Measurements from ENCODE around the gene SLC30A4. TPM values are rescaled to one million over a fixed set of nuclear protein-coding genes. Genes with fewer than 3 reads are reported as not detected.

SLC30A4 gene
- total RNA-seq, 3 donors from 2014 or later: 10.4 to 17.2 (median 16.6) TPM

GRCh38 chr15:45481135-45481534 lies 41.4 kb downstream of the SLC30A4 start:
- intact Hi-C loops (cut with DNase I, micrococcal nuclease): no loop called here
- Histone ChIP-seq H3K9me3 (no peaks in the 10 kb centered on the region), H3K4me1 (ENCODE audit: low read depth) (no peaks in the 10 kb centered on the region), H3K4me3 (no peak overlapping the region), H3K36me3 (ENCODE audit: low read depth) (peaks cover 3% of the 10 kb centered on the region)
- TF ChIP-seq CTCF (IDR thresholded peaks at IDR 0.05): no peak
- no peak for ATAC-seq
- no peak for DNase-seq

GRCh38 chr15:45476410-45476809 lies 46.1 kb downstream of the SLC30A4 start:
- no peak for DNase-seq
- intact Hi-C loops (cut with DNase I, micrococcal nuclease): no loop called here
- TF ChIP-seq CTCF (IDR thresholded peaks at IDR 0.05): no peak
- Histone ChIP-seq H3K36me3 (ENCODE audit: low read depth) (peaks cover 3% of the 10 kb centered on the region), H3K4me3 (no peak overlapping the region), H3K4me1 (ENCODE audit: low read depth) (no peaks in the 10 kb centered on the region), H3K9me3 (no peaks in the 10 kb centered on the region)
- ATAC-seq: peak; percentile 52

GRCh38 chr15:45474799-45475198 lies 47.8 kb downstream of the SLC30A4 start:
- no peaks in the 10 kb centered on the region for H3K36me3 ChIP-seq (ENCODE audit: low read depth)
- H3K4me1 ChIP-seq (ENCODE audit: low read depth): no peaks in the 10 kb centered on the region
- intact Hi-C loops (cut with DNase I, micrococcal nuclease): no loop called here
- H3K9me3 ChIP-seq: no peaks in the 10 kb centered on the region
- DNase-seq (no peak), ATAC-seq (no peak)
- no peak for TF ChIP-seq CTCF (IDR thresholded peaks at IDR 0.05)
- no peak overlapping the region for H3K4me3 ChIP-seq

- Histone ChIP-seq H3K4me3 (no peak overlapping the region), H3K9me3 (no peaks in the 10 kb centered on the region), H3K4me1 (ENCODE audit: low read depth) (no peaks in the 10 kb centered on the region), H3K36me3 (ENCODE audit: low read depth) (no peaks in the 10 kb centered on the region)
- intact Hi-C loops (cut with DNase I, micrococcal nuclease): no loop called here
- no peak for DNase-seq
- no peak for TF ChIP-seq CTCF (IDR thresholded peaks at IDR 0.05)
- no peak for ATAC-seq
Measured at GRCh38 chr15:45473068-45473467, 49.5 kb downstream of the SLC30A4 start.

- intact Hi-C loops (cut with DNase I, micrococcal nuclease): no loop called here
- TF ChIP-seq CTCF (IDR thresholded peaks at IDR 0.05): no peak
- DNase-seq: no peak
- no peaks in the 10 kb centered on the region for H3K9me3 ChIP-seq
- no peaks in the 10 kb centered on the region for H3K4me1 ChIP-seq (ENCODE audit: low read depth)
- H3K36me3 ChIP-seq (ENCODE audit: low read depth): no peaks in the 10 kb centered on the region
- no peak for ATAC-seq
- H3K4me3 ChIP-seq: no peak overlapping the region
Measured at GRCh38 chr15:45471151-45471550, 51.4 kb downstream of the SLC30A4 start.

GRCh38 chr15:45469441-45469840 lies 53.1 kb downstream of the SLC30A4 start:
- ATAC-seq (no peak), DNase-seq (no peak)
- intact Hi-C loops (cut with DNase I, micrococcal nuclease): no loop called here
- no peaks in the 10 kb centered on the region for H3K36me3 ChIP-seq (ENCODE audit: low read depth)
- H3K4me3 ChIP-seq: no peak overlapping the region
- no peak for TF ChIP-seq CTCF (IDR thresholded peaks at IDR 0.05)
- H3K9me3 ChIP-seq: no peaks in the 10 kb centered on the region
- H3K4me1 ChIP-seq (ENCODE audit: low read depth): no peaks in the 10 kb centered on the region

Data from mucosa of descending colon (tissue), 3 donors.